ENCODE results near the gene TLR9. TPM values are rescaled to one million over a fixed set of nuclear protein-coding genes. Genes with fewer than 3 reads are reported as not detected.

TLR9 gene
- total RNA-seq, 1 experiment from 2014 or later, result not detected

- no peak overlapping the region for H3K4me3 ChIP-seq
- DNase-seq (ENCODE audit: low read depth in 1 of 2, low spot score in 2 of 2), result no peak
- H3K4me1 ChIP-seq (replicated peaks), result 0 out of 2 replicates have a peak, but pooled peaks cover 4% of the 10 kb centered on the region
- H3K9me3 ChIP-seq (replicated peaks), result no peaks in the 10 kb centered on the region
- no peaks in the 10 kb centered on the region for H3K27me3 ChIP-seq (replicated peaks)
- H3K27ac ChIP-seq, result no peak overlapping the region
- peaks cover 96% of the 10 kb centered on the region for H3K36me3 ChIP-seq
These were observed 30.7 kb upstream of the TLR9 start for GRCh38 chr3:52256159-52256558.

DNA sequence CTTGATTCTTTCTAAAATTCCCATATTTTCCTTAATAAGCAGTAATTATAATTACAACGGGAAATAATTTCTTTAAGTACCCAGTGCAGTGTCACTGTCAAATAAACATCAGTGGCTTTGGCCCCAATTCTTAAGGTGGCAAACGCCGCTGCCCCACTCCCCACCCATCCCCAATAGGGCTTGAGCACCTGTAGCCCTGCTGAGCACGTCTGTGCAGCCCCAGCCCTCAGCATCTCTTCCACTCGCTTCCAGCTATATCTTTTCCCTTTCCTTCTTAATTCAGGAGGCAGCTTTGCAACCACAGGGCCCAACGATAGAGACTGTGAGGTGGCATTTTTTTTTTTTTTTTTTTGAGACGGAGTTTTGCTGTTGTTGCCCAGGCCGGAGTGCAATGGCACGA lies 29.2 kb upstream of the TLR9 start:
- H3K4me3 ChIP-seq, result no peak overlapping the region
- H3K36me3 ChIP-seq, result peaks cover 92% of the 10 kb centered on the region
- no peak for DNase-seq (ENCODE audit: low read depth in 1 of 2, low spot score in 2 of 2)
- no peak overlapping the region for H3K27ac ChIP-seq
- no peaks in the 10 kb centered on the region for H3K27me3 ChIP-seq (replicated peaks)
- H3K4me1 ChIP-seq (replicated peaks), result 0 out of 2 replicates have a peak, but pooled peaks cover 4% of the 10 kb centered on the region
- H3K9me3 ChIP-seq (replicated peaks), result no peaks in the 10 kb centered on the region

DNA sequence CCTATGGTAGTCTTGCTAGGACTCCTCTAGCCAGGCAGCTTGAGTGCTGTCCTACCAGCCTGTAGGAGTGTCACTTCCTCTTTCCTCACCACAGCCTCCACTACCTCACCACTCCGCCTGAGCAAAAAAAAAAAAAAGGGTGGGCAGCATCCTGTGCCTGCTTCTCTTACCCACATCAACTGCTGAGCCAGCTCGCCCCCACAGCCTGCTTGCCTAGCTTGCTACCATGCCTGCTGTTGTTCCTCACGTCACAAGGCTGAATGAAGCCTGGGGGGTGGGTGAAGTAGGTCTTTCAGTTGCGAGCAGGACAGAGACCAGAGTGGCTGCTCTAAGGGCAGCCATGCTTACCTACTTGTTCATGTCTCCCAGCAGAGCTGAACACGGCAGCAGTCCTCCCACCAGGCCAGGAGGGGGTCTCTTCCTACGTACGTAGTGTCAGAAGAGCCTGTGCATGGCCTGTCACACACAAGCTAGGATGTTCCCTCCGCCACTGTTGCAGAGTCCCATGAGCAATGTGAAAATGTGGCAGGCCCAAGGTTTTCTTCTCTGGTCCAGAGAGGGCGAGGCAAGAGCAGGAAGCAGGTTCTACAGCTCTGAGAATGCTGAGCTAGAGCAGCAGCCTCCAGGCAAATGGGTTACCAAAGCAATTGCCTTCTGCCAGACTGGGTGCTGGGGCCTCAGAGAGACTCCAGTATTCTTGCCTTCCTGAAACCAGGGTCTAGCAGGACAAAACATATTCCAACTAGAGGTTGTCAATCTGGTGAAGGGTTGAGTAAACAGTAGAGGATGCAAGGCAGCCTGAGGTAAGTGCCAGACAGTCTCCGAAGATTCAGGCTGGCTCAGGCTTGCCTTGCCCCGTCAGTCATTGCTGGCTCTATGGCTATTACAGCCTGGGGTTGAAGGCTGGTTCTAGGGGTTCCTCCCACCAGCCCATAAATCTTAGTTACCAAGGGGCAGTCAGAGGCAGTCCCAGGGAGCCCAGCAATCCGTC lies 28.2 kb upstream of the TLR9 start:
- Histone ChIP-seq H3K36me3 (peaks cover 92% of the 10 kb centered on the region), H3K4me1 (replicated peaks) (no peaks in the 10 kb centered on the region), H3K9me3 (replicated peaks) (no peaks in the 10 kb centered on the region), H3K4me3 (no peak overlapping the region), H3K27me3 (replicated peaks) (no peaks in the 10 kb centered on the region), H3K27ac (no peak overlapping the region)
- no peak for DNase-seq (ENCODE audit: low read depth in 1 of 2, low spot score in 2 of 2)

DNA sequence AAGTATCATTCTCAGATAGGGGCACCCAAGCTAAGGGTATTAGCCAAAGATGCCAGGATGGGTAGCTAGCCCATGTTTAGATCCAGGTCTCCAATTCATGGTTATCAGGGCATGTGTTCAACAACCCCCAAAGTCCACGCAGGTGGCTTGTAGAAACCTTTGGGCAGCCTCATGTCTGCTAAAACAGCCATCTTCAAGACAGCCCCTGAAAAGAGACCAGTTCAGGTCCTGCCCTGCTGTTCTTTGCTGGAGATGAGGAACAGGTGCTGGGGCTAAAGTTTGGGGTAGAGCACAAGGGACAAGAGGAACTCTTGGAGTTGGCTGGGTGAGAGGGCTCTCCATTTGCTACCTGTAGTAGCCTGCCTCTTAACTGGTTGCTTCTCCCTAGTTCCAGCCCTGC lies 24.7 kb upstream of the TLR9 start:
- Histone ChIP-seq H3K36me3 (peaks cover 69% of the 10 kb centered on the region), H3K27ac (no peak overlapping the region), H3K4me3 (no peak overlapping the region), H3K27me3 (replicated peaks) (no peaks in the 10 kb centered on the region), H3K4me1 (replicated peaks) (peaks cover 13% of the 10 kb centered on the region), H3K9me3 (replicated peaks) (no peaks in the 10 kb centered on the region)
- no peak for DNase-seq (ENCODE audit: low read depth in 1 of 2, low spot score in 2 of 2)

- no peak overlapping the region for H3K27ac ChIP-seq
- no peak overlapping the region for H3K4me3 ChIP-seq
- H3K4me1 ChIP-seq (replicated peaks), result peaks cover 17% of the 10 kb centered on the region
- no peaks in the 10 kb centered on the region for H3K9me3 ChIP-seq (replicated peaks)
- no peak for DNase-seq (ENCODE audit: low read depth in 1 of 2, low spot score in 2 of 2)
- H3K36me3 ChIP-seq, result peaks cover 64% of the 10 kb centered on the region
- H3K27me3 ChIP-seq (replicated peaks), result no peaks in the 10 kb centered on the region
These were observed 24.2 kb upstream of the TLR9 start for GRCh38 chr3:52249683-52250082.

GRCh38 chr3:52248816-52249547 lies 23.5 kb upstream of the TLR9 start:
- peak in 1 of 2 experiments; percentile 25 for DNase-seq (ENCODE audit: low read depth in 1 of 2, low spot score in 2 of 2)
- Histone ChIP-seq H3K27ac (no peak overlapping the region), H3K4me3 (no peak overlapping the region), H3K36me3 (peaks cover 58% of the 10 kb centered on the region), H3K4me1 (replicated peaks) (peaks cover 24% of the 10 kb centered on the region), H3K9me3 (replicated peaks) (no peaks in the 10 kb centered on the region), H3K27me3 (replicated peaks) (no peaks in the 10 kb centered on the region)

DNA sequence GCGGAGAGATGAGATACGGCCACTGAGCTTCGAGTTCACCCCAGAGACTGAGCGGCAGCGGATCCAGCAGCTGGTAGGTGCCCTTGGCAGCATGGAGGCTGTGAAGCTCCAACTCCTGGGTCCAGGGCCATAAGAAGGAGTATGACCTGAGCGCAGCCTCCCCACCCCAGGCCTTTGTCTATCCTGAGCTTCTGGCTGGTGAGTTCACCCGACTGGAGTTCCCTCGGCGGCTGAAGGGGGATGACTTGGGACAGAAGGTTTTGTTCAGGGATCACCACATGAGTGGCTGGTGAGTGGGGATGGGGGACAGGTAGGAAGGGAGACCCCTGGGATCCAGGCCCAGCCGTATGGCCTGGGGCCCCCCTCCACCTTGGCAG lies 22.7 kb upstream of the TLR9 start:
- Histone ChIP-seq H3K27me3 (replicated peaks) (no peaks in the 10 kb centered on the region), H3K4me3 (no peak overlapping the region), H3K36me3 (peaks cover 50% of the 10 kb centered on the region), H3K4me1 (replicated peaks) (peaks cover 26% of the 10 kb centered on the region), H3K27ac (no peak overlapping the region), H3K9me3 (replicated peaks) (no peaks in the 10 kb centered on the region)
- no peak for DNase-seq (ENCODE audit: low read depth in 1 of 2, low spot score in 2 of 2)

DNA sequence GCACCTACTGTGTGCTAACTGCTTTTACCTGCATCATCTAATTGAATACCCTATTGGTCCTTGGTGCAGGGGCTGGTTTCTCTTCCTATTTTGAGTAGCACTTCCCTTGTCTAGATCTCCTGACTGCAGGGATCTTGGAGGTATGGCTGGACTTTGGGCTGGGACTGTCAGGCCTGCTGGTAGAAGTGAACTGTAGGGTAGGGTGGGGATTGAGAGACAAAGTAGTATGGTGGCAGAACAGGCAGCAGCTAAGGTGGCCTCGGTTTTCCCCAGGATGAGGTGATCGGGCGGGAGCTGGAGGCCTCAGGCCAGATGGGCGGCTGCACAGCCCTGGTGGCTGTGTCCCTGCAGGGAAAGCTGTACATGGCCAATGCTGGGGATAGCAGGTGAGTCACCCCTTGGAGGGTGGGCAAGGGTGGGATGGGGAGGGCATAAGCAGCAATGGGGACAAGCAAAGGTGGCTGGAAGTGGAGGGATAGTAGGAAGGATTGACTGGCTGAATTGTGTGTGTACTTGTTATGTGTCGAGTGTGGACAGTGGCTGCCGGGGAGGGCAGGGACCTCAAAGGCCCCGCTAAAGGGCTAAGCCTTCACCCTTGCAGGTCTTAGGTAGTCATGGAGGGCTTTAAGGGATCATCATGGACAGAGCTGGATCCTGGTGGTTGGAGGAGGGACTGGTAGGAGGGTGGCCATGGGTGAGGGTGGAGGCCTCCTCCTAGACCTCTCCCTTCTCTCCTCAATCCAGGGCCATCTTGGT lies 22.1 kb upstream of the TLR9 start:
- peaks cover 46% of the 10 kb centered on the region for H3K36me3 ChIP-seq

GRCh38 chr3:52246728-52247408 lies 21.4 kb upstream of the TLR9 start:
- no peak overlapping the region for H3K27ac ChIP-seq
- peaks cover 39% of the 10 kb centered on the region for H3K36me3 ChIP-seq
- peaks cover 26% of the 10 kb centered on the region for H3K4me1 ChIP-seq (replicated peaks)
- H3K4me3 ChIP-seq, result no peak overlapping the region
- no peak for DNase-seq (ENCODE audit: low read depth in 1 of 2, low spot score in 2 of 2)
- no peaks in the 10 kb centered on the region for H3K27me3 ChIP-seq (replicated peaks)
- H3K9me3 ChIP-seq (replicated peaks), result no peaks in the 10 kb centered on the region

More for the DNA sequence above, 22.1 kb upstream of the TLR9 start:
- no peaks in the 10 kb centered on the region for H3K27me3 ChIP-seq (replicated peaks)
- DNase-seq (ENCODE audit: low read depth in 1 of 2, low spot score in 2 of 2), result no peak
- H3K27ac ChIP-seq, result no peak overlapping the region
- no peaks in the 10 kb centered on the region for H3K9me3 ChIP-seq (replicated peaks)
- peaks cover 26% of the 10 kb centered on the region for H3K4me1 ChIP-seq (replicated peaks)
- H3K4me3 ChIP-seq, result no peak overlapping the region

GRCh38 chr3:52246264-52246620 lies 20.8 kb upstream of the TLR9 start:
- Histone ChIP-seq H3K36me3 (peaks cover 34% of the 10 kb centered on the region), H3K27me3 (replicated peaks) (no peaks in the 10 kb centered on the region), H3K27ac (peak overlapping the region; percentile 21; the same call in 1 of the 2 replicates), H3K4me1 (replicated peaks) (peaks cover 26% of the 10 kb centered on the region), H3K4me3 (peak overlapping the region; percentile 53), H3K9me3 (replicated peaks) (no peaks in the 10 kb centered on the region)
- DNase-seq (ENCODE audit: low read depth in 1 of 2, low spot score in 2 of 2), result no peak

DNA sequence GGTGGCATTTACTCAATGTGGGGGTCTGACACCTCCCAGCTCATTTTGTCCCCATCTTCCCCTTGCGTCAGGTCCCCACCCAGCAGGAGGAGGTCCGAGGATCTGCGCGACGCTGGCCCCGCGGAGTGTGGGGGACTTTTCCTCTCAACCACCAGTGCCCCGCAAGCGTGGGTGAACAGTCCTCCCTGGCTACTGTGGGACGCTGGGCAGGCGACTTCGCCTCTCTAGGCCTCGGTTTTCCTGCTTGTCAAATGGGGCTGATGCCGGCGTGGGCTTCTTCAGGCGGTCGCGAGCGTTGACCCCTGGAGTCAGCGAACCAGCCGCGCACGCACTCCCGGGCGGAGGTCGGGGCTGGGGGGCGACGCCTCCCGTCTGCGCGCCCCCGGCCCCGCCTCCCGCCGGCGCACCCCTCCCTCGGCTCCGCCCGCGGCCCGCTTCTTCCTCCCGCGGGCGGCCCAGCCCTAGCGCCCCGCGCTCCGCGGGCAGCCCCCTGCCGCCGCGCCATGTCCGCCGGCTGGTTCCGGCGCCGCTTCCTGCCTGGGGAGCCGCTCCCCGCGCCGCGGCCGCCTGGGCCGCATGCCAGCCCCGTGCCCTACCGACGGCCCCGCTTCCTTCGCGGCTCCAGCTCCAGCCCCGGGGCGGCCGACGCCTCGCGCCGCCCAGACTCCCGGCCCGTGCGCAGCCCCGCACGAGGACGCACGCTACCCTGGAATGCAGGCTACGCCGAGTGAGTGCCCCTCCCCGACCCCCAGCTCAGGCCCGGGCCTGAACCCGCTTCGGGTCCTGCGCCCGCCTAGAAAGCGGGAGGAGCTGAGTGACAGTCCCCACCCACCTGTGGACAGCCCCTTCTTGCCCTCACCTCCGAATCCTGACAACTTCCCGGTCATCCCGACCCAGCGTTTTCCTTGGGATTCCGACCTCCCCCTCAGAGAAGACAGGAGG lies 20.1 kb upstream of the TLR9 start, which contains the start of gene PPM1M:
TSS of gene PPM1M (plus strand) at position 438 of the 942 bp plus-strand sequence. CDS start at position 504, 66 bp downstream.
- peaks cover 26% of the 10 kb centered on the region for H3K4me1 ChIP-seq (replicated peaks)
- H3K9me3 ChIP-seq (replicated peaks), result no peaks in the 10 kb centered on the region
- peak; percentile 44 to 64 for DNase-seq (ENCODE audit: low read depth in 1 of 2, low spot score in 2 of 2)
- H3K36me3 ChIP-seq, result peaks cover 29% of the 10 kb centered on the region
- H3K27ac ChIP-seq, result peak within 1 kb of the TSS; percentile 21; the same call in 1 of the 2 replicates
- H3K4me3 ChIP-seq, result peak within 1 kb of the TSS; percentile 53
- H3K27me3 ChIP-seq (replicated peaks), result no peaks in the 10 kb centered on the region
